T-helper 1 cell treated with Interleukin-12 subunit alpha and Interleukin-12 subunit beta and Interleukin-4 antibody, amounts not matched to agents 30 ng/mL and 1 ng/mL, for 36 hours (primary cell): ENCODE results near the gene TXNDC2. TPM values are rescaled to one million over a fixed set of nuclear protein-coding genes. Genes with fewer than 3 reads are reported as not detected.

ENCODE experiments used
- intact Hi-C: fragments of 100-400 bp; cut with micrococcal nuclease; formaldehyde crosslinking; loops from one replicate; pipeline ENCODE4 v1.15.1; 2024
- total RNA-seq: library from RNA; stranded (reverse); gene quantifications from 2 replicates; pipeline ENCODE4 v1.2.3, GENCODE V29; 2022

The TXNDC2 gene
- total RNA-seq, 1 donor from 2014 or later = not detected

DNA sequence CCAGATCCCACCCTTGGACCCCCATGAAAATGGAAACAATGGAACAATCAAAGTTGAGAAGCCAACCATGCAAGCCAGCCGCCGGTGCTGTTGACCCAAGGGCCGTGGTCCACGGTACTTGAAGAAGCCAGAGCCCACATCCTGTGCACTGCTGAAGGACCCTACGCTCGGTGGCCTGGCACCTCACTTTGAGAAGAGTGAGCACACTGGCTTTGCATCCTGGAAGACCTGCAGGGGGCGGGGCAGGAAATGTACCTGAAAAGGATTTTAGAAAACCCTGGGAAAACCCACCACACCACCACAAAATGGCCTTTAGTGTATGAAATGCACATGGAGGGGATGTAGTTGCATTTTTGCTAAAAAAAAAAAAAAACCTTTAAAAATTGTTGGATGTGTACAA is 26.5 kb upstream of the TXNDC2 start:
- intact Hi-C loops = no loop called here

DNA sequence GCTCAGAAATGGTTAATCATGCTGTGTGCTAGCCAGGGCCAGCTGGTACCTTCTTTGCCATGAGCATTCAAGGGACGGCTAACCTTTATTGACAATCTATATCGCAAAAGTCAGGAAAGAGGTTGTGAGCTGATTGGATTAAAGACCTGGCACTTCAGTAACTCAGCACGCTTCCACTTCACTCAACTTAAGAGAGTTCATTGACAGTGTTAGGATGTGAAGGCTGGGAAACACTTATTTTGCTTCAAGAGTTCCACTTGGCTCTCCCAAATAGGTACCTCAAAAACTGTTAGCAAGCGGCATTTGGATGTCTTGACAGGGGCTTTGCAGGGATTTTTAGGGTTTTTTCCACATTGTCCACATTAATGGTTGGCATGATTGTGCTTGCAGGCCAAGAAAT is 25.1 kb upstream of the TXNDC2 start:
- intact Hi-C loops = no loop called here

DNA sequence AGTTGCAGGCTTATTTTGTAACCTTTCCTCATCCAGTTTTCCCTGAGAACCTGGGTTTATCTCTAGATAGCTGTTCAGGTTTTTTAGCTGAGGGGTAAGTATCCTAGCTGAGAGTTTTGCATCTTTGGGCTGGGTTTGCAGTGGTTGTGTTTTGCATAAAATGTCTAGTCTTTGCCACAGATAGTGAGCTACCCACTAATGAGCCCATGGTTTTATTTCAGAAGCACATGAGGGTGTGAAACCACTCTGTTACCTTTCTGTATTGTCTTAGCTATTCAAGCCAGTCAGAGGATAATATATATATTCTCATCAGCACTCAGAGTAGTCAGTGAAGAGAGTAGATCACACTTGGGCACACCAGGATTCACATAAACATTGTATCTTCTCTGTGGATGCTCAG is 24.6 kb upstream of the TXNDC2 start:
- intact Hi-C loops = no loop called here

DNA sequence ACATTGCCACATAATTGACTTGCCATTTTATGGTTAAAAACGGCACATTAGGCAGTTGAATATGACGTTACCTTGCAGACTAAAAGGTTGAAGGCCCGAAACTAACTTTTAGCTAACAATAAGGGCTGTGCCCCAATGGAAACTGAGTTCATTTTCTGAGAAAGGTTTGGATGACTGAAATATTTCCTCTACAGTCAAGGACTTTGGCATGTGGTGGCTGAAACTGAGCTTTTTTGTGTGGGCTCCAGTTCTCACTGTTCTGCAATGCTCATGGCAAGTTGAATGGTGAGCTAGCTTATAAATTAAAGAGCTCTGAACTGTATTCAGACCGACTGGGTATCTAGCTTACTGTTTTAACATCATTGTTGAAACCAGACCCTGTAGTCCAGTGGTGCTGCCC is 23.8 kb upstream of the TXNDC2 start:
- intact Hi-C loops = no loop called here

GRCh38 chr18:9862686-9863085 is 23.1 kb upstream of the TXNDC2 start:
- intact Hi-C loops = no loop called here

DNA sequence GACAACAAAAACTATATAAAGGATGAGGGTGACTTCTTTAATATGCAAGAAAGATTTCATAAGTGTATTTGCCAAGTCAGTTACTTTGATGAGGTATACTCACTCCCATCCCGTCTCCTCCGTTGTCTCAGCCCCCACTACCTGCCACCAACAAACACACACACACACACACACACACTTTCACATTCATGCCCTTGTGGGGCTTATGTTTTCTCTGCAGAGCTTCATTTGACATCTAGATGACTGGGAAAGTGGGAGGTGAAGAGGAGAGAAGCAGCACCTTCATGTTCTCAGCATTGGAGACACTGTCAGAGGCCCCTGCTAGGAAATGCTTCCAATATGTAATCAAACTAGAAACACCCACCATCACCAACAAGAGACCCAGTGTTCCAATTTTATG is 22.5 kb upstream of the TXNDC2 start:
- intact Hi-C loops = no loop called here

GRCh38 chr18:9865764-9866490 is 19.8 kb upstream of the TXNDC2 start:
- intact Hi-C loops = no loop called here

DNA sequence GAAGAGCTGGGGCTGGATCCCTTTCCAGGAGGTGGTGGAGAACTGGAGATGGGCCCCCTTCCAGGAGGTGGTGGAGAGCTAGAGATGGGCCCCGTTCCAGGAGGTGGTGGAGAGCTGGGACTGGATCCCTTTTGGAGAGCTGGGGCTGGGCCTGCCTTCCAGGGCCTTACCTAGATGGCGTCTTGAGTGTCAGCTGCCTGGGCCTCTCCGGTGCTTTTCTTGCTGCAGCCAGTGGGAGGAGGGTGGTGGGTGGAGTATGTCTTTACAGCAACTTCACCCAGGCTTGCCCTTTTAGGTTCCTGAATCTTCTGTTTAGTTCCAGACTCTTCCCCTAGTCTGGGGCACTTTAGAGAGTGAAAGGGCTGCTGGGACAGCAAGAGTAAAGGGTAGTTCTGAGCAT is 19.1 kb upstream of the TXNDC2 start:
- intact Hi-C loops = no loop called here

DNA sequence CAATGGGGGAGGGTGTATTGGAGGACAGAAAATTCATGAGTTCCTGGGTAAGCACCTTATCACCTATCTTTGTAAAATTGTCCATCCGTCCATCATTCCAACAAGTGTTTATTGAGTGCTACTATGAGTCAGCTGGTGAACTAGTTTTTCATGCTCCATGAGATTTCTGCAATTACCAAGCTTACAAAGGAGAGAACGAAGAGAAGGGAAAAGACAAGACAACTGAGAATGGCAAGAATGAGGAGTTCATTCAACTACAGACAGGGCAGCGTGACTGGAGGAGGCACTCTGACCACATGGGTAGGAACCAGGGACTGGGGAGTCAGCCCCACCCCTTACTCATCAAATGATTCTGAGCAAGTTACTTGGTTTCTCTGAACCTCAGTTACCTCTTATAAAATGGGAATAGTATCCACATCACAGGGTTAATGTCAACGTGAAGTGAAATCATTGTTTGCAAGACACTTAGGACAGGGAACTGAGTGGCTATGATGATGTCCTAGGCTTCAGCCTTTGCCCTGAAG is 18.6 kb upstream of the TXNDC2 start:
- intact Hi-C loops = no loop called here

- intact Hi-C loops = no loop called here
These were observed 16.7 kb upstream of the TXNDC2 start for GRCh38 chr18:9868857-9869714.

DNA sequence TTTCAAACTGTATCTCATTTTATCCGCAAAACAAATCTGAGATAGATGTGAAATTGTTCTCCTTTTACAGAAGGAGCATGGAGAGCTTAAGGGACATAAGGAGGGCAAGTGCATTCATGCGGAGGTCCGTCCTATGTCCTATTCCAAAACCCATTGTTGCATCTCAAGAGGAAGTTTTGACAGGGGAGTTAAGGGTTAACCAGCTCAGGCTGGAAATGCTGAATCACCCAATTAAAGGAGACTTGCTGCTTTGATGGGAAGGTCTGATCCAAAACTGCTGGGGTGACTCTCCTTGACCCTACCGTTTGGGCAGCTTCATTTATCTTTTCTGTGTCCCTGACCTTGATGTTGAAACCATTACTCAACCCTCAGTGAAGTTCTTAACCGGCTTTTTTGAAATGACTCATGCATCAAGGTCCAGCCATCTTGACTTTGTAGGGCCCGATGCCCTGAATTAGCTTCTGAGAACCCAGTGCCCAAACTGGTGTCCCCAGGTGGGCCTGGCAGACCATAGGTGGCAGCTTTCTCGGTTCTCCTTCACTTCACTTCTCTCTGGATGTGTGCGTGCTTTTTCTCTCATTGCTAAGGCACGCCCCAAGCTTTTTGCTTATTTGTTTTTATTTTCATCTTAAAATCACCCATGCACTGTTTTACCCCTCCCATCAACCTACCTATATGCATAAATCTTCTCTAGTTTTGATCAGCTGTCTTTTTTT is 15.9 kb upstream of the TXNDC2 start:
- intact Hi-C loops = no loop called here

DNA sequence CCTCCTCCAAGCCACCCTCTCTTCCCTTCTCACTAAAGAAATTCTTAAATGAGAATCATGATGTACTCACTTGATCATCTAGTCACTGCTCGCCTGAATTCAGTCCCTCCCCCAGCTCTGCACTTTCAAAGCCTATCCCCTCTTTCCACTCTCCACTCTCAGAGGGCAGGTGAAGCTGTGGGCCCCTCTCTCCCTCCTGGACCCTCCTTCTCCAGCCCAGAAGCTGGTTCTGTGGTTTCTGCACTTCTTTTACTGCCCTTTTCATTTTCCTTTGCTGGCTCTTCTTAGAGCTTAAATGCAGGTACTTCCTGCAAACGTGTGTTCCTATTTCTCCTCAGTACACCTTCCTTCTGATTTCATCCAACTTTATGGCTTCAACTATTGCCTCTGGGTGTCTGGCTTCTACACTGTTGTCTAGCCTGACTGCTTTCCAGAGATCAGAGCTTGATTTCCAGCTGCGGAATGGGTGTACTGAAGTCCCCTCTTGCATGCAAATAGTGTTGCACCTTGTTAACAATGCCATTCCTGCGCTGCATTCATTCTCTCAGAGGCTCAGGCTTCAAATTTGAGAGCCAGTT is 15.3 kb upstream of the TXNDC2 start:
- intact Hi-C loops = no loop called here

GRCh38 chr18:9871244-9871746 is 14.5 kb upstream of the TXNDC2 start:
- intact Hi-C loops = no loop called here

GRCh38 chr18:9872823-9873222 is 12.9 kb upstream of the TXNDC2 start:
- intact Hi-C loops = no loop called here

DNA sequence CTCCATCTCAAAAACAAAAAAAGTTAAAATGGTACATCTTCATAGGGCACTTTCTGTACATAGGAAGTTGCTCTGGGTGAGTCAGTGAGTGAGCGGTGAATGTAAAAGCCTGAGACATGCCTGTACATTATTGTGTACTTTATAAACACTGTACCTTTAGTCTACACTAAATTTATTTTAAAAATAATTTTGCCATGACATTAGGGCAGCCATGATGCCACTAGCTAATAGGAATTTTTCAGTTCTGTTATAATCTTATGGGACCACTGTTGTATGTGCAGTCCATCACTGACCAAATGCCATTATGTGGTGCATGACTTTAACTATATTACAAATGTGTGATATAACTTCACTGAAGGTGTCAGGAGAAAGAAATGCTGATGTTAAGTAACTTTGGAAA is 11.0 kb upstream of the TXNDC2 start:
- intact Hi-C loops = no loop called here

- intact Hi-C loops = no loop called here
These were observed 9.4 kb upstream of the TXNDC2 start for GRCh38 chr18:9876212-9876866.

DNA sequence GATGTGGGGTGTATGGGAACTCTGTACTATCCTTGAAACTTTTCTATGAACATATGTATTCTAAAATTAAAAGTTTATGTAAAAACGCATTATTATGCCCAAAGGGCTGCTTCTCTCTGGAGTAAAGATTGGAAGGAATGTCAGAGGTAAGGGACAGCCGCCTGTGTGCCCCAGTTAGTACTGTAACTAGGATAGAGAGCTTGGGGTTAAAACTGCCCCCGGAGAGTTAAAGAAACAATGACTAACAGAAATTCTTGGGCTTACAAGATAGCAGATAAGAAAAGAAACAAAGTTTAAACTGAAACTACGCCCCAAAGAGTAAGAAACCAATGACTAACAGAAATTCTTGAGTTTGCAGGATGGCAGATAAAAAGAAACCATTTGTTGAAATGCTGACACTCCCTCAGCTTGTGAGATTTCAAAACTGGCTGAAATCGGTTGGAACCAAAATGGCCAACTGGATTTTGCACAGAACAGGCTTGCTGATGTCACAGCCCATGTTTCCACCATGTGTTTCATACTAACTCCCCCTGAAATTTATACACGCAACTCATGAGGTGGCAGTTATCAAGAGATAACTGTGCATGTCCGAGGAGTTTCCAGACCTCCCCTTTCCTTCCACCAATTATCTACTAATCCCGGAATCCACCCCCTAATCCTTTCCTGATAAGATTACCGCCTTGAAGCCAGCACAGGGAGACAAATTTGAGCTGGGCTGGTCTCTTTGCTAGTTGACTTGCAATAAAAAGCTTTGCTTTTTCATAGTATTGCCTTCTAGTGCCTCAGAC is 8.7 kb upstream of the TXNDC2 start:
- intact Hi-C loops = no loop called here

DNA sequence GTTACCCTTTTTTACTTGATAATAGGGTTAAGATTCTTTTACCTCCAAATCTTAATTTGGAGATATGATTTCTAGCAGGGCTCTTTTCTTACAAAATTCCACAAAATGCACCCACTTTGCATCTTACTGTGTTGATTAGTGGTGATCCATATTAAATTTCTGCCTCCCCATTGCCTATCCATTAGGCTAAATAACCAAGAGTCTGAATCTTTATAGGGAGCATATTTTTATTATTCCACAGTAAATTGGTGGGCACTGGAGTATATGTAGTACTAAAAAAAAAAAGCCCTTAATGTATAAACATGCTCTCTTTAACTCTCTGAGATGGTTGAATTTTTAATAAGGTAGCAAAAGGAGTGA is 8.1 kb upstream of the TXNDC2 start:
- intact Hi-C loops = no loop called here

- intact Hi-C loops = no loop called here
These were observed 7.7 kb upstream of the TXNDC2 start for GRCh38 chr18:9878095-9878494.

- intact Hi-C loops = no loop called here
These were observed 7.0 kb upstream of the TXNDC2 start for GRCh38 chr18:9878783-9879242.
